ENCODE measurements around the gene CAMK2G. TPM values are rescaled to one million over a fixed set of nuclear protein-coding genes. Genes with fewer than 3 reads are reported as not detected.
A peak's percentile ranks its signal among the peaks of the same experiment; 100 is the strongest.

CAMK2G gene
- polyA plus RNA-seq, 1 experiment: 43.8 TPM

GRCh38 chr10:73907841-73908517, 33.6 kb upstream of the CAMK2G start:
- no peak for DNase-seq (ENCODE audit: low read depth)
- Histone ChIP-seq H3K4me3 (ENCODE audit: low read depth, low read length) (no peak overlapping the region), H3K27me3 (ENCODE audit: control insufficient read depth, insufficient read depth, low read length) (no peaks in the 10 kb centered on the region), H3K36me3 (ENCODE audit: control insufficient read depth, insufficient read depth, low read length) (no peaks in the 10 kb centered on the region; the same call in 1 of the 2 replicates)
- POLR2A ChIA-PET: interaction anchor here (0.6 kb wide), 1 partner anchor 73 kb away, joined by 6 read pairs; no protein-coding TSS in a partner anchor
- TF ChIP-seq, protein P1, sequence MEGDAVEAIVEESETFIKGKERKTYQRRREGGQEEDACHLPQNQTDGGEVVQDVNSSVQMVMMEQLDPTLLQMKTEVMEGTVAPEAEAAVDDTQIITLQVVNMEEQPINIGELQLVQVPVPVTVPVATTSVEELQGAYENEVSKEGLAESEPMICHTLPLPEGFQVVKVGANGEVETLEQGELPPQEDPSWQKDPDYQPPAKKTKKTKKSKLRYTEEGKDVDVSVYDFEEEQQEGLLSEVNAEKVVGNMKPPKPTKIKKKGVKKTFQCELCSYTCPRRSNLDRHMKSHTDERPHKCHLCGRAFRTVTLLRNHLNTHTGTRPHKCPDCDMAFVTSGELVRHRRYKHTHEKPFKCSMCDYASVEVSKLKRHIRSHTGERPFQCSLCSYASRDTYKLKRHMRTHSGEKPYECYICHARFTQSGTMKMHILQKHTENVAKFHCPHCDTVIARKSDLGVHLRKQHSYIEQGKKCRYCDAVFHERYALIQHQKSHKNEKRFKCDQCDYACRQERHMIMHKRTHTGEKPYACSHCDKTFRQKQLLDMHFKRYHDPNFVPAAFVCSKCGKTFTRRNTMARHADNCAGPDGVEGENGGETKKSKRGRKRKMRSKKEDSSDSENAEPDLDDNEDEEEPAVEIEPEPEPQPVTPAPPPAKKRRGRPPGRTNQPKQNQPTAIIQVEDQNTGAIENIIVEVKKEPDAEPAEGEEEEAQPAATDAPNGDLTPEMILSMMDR (IDR thresholded peaks at IDR 0.05; ENCODE audit: insufficient read depth, low read depth, low read length): no peak
- CTCF ChIA-PET: interaction anchor here (0.6 to 3.3 kb wide), 4 partner anchors 11 to 172 kb away, joined by 3 to 13 read pairs (median 4); no protein-coding TSS in a partner anchor

DNA sequence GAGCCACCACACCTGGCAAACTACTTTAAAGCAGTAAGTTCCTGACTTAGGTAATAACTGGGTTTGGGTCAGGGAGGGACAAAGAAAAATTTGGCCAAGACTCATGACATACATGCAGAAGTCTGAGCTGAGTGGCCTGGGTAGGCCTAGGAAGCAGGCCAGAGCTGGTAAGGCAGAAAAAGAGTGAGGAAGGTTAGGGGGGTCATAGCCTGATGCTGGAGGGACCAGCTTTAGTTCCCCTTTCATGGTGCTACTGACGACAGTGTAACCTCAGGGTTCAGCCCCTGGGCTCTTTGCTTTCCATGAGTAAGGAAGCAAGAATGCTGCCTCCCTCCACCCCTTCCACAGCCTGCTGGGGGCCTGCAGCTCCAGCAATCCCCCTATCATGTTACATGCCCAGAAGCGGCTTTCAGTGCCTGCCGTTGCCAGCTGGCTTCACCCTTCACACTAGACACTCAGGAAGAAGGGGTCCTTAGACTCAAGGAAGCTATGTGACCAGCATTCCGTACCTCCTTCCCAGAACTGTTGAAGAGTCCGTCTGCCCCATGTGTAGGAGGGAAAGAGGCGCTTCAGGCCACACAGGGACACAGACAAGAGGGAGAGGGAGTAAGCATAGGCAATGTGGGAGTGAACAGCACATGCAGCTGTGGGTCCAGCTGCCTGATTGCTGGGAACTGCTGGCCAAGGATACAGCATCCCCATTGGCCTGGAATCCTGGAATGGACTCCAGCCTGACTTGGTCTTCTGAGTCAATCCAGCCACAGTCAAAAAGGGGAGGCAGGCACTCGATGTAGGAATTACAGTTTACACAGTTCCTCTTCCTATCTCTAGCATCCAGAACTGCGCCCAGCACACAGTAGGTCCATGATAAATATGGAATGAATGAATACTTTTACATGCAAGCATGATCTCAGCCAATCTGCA, 32.4 kb upstream of the CAMK2G start:
- DNase-seq (ENCODE audit: low read depth): peak; percentile 94
- ChIA-PET CTCF (interaction anchor here (0.5 to 3.3 kb wide), 10 partner anchors 13 to 324 kb away, joined by 3 to 16 read pairs (median 4); no protein-coding TSS in a partner anchor), POLR2A (no interaction called here)
- Histone ChIP-seq H3K27me3 (ENCODE audit: control insufficient read depth, insufficient read depth, low read length) (no peaks in the 10 kb centered on the region), H3K36me3 (ENCODE audit: control insufficient read depth, insufficient read depth, low read length) (no peaks in the 10 kb centered on the region), H3K4me3 (ENCODE audit: low read depth, low read length) (no peak overlapping the region)
- TF ChIP-seq, protein P1 (IDR thresholded peaks at IDR 0.05; ENCODE audit: insufficient read depth, low read depth, low read length): peak; percentile 7; the same call in 1 of the 2 replicates

DNA sequence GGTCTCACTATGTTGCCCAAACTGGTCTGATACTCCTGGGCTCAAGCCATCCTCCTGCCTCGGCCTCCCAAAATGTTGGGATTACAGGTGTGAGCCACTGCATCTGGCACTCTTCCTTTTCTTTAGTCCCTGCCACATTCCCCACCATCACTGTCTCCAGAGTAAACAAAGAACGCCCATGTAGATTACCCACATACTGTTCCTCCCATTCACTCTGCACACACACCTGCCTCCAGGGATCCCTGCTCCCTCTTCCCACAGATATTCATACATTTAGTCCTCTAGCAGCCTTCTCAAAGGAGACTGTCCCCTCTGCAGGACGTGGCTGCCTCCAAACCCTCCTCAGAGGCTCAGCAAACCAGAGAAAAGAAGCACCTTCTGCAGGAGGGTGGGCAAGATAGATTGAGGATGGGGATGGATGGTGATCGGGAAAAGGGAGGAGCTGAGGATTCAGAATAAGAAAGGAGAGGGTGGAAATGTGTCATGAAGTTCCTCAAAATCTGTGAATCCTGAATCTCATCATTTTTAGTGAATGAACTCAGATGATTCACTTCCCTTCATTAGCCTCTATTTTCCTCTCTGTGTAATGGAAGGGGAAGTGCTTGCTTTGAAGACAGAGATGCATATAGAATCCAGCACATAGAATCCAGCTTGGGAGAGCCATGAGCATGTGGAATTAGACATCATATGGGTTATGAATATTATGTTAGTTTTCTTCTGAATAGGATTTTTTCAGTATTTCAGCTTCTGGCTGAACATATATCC, 31.1 kb upstream of the CAMK2G start:
- ChIA-PET CTCF (interaction anchor here (0.8 to 1.9 kb wide), 3 partner anchors 19 to 95 kb away, joined by 3 to 16 read pairs (median 3); no protein-coding TSS in a partner anchor), POLR2A (no interaction called here)
- Histone ChIP-seq H3K4me3 (ENCODE audit: low read depth, low read length) (no peak overlapping the region), H3K27me3 (ENCODE audit: control insufficient read depth, insufficient read depth, low read length) (no peaks in the 10 kb centered on the region), H3K36me3 (ENCODE audit: control insufficient read depth, insufficient read depth, low read length) (no peaks in the 10 kb centered on the region)
- TF ChIP-seq, protein P1 (IDR thresholded peaks at IDR 0.05; ENCODE audit: insufficient read depth, low read depth, low read length): no peak
- no peak for DNase-seq (ENCODE audit: low read depth)

- CTCF ChIA-PET: interaction anchor here (0.6 to 26.0 kb wide), 7 partner anchors 13 to 179 kb away, joined by 3 to 484 read pairs (median 3); no protein-coding TSS in a partner anchor
- no peaks in the 10 kb centered on the region for H3K36me3 ChIP-seq (ENCODE audit: control insufficient read depth, insufficient read depth, low read length)
- H3K4me3 ChIP-seq (ENCODE audit: low read depth, low read length): no peak overlapping the region
- no peak for DNase-seq (ENCODE audit: low read depth)
- POLR2A ChIA-PET: no interaction called here
- TF ChIP-seq, protein P1 (IDR thresholded peaks at IDR 0.05; ENCODE audit: insufficient read depth, low read depth, low read length): no peak
- H3K27me3 ChIP-seq (ENCODE audit: control insufficient read depth, insufficient read depth, low read length): no peaks in the 10 kb centered on the region
Observed at GRCh38 chr10:73902351-73902750, 28.0 kb upstream of the CAMK2G start.
